GM19193 (cell line): Measurements from ENCODE around the gene PTPRK.

ENCODE experiments used
- POLR2A ChIP-seq: IDR thresholded peaks from 4 replicates; pipeline ENCODE4 v1.6.1; 2011; ENCODE audit not compliant: insufficient read depth, insufficient read length; ENCODE audit errors: extremely low read depth

Gene PTPRK

DNA sequence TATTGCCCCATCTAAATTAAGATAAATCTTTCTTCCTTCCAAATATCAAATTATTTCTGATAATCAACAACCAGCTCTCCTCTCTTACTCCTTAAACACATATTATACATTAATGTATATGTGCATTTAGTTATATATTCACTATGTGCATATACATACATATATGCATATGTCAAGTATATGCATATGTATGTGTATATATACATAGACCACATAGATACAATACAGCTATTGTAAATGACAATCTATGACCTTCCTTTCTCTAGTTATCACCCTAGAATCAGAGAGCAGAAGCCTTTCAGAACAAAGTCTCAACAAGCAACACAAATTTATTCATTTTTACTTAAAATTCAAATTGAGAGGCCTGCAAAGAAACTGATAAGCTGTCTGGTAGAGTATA, 378.5 kb downstream of the PTPRK start:
- no peak for TF ChIP-seq POLR2A

- TF ChIP-seq POLR2A: no peak
These were observed 380.9 kb downstream of the PTPRK start for GRCh38 chr6:128139519-128139918.

- no peak for TF ChIP-seq POLR2A
These were observed 381.7 kb downstream of the PTPRK start for GRCh38 chr6:128138694-128139093.

- no peak for TF ChIP-seq POLR2A
These were observed 385.1 kb downstream of the PTPRK start for GRCh38 chr6:128135325-128135724.

DNA sequence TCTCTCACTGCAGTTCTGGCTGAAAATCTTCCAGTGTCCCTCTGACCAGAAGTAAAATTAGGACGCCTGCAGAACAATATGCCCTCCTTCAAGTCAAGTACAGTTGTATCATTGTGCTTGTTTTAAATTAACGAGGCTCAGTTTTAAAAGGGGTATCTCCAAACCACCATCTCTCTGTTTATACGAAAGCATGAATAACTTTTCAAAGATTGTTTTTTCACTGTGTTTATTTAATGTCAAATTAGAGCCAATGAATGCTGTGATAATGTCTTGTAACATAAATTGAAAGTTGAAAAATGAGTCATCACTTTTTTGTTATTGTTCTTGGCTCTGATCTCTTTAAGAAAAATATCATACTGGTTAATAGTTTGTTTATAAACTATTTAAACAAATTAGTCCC, 388.8 kb downstream of the PTPRK start:
- TF ChIP-seq POLR2A: no peak

DNA sequence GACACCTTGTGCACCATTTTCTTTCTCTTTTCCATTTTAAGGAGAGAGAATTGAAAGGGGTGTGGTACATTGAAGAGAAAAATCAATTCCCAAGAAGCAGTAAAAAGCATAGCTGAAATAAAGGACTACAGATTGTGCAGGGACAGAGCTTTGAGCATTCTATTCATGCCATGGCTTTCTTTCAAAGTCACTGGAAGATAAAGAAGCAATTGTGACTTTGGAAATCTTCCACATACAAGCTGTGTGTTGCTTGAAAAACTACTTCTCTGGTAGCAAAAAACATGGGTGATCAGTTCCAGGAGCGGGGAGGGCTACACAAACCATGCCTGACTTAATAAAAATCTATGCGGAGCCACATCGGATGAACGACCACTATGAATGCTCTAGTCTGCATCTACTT, 389.4 kb downstream of the PTPRK start:
- TF ChIP-seq POLR2A: no peak

DNA sequence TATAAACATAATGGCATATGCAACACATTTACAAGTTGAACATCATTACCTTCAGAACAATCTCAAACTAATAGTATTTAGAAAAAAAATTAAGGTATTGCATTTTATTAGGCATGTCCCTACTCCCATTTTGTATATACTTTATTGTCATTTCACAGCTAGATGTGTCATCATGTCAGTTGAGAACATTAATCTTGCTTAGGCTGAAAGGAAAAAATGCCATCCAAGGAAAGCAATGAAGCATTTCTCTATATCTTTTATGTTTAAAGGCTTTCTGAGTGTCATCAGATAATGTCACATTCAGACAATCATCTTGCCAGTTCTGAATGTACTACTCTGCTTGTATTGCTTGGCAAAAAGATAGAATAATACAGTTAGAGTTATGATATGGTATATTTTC, 390.7 kb downstream of the PTPRK start:
- no peak for TF ChIP-seq POLR2A

- TF ChIP-seq POLR2A: no peak
These were observed 392.7 kb downstream of the PTPRK start for GRCh38 chr6:128127650-128128049.

GRCh38 chr6:128124713-128125112, 395.7 kb downstream of the PTPRK start:
- TF ChIP-seq POLR2A: no peak

DNA sequence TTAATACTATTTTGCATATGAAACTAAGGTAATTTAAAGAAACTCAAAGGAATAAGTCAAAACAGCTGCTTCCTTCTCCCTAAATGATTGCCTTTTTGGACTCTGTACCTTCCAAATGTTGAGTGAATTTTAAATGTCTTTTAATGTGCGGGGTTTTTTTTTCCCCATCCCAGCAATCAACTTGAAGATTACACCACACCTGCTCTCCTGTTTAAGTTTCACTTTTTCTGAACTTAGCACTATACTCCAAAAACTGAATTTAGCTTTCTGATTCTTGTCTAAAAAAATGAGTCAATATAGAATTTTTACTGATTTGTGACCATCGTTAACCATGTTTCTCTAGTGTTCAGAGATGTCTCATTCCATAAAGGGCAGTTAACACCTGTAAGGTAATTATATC, 398.8 kb downstream of the PTPRK start:
- TF ChIP-seq POLR2A: no peak

GRCh38 chr6:128121190-128121589, 399.2 kb downstream of the PTPRK start:
- no peak for TF ChIP-seq POLR2A

DNA sequence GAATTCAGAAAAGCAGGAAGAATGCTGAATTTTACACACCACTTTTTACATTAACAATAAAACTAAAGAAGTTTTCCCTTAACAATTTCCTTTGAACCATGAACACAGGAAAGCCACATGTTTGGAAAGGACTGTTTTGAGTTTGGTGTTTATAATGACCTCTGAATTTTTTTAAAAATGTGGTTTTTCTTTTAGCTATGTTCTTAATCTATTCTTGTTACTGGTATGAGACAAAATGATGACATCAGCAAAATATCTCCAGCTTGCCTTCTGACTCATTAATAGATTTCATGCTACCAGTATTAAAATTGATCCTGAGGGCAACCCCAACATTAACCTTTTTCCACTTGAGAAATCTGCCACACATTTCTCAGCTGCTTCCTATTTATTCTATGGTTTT, 402.0 kb downstream of the PTPRK start:
- TF ChIP-seq POLR2A: no peak

GRCh38 chr6:128117916-128118315, 402.5 kb downstream of the PTPRK start:
- no peak for TF ChIP-seq POLR2A

- no peak for TF ChIP-seq POLR2A
These were observed 406.2 kb downstream of the PTPRK start for GRCh38 chr6:128114164-128114563.

DNA sequence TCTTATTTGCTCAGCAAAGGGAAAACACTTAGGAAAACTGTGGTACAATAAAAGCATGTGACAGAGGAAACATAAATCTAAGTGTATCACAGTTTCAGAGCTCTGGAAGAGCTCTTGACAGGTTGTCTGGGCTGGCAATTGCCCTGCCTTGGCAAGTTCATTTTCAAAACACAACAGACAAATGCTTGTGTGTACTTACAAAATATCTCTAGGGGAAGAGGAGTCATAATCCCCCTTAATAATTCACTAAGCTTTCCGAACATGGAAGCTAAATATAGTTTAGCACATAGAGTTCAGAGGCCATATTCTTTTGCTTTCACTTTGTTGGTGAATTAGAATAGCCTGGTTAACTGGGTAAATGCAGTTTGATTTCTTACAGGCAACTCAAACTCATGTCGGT, 407.9 kb downstream of the PTPRK start:
- TF ChIP-seq POLR2A: no peak

GRCh38 chr6:128111096-128111495, 409.3 kb downstream of the PTPRK start:
- no peak for TF ChIP-seq POLR2A

DNA sequence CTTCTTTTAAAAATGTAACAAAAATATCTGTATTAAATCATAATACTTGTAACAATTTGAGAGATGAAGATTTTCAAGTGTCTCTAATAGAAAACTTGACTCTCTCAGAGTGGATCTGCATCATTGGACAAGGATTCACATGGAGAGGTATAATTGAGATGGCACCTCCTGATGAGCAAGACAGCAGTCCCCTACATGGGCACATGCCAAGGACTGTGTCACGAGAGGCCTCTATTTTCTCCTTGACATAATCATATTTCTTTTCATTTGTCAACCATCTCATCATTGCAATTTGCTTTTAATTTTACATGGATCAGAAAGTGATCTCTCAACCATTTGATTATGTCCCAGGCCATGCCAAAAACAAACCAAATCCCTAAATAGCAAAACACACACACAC, 412.7 kb downstream of the PTPRK start:
- TF ChIP-seq POLR2A: no peak
